ENCODE data around the gene TSPAN11.
A peak's percentile ranks its signal among the peaks of the same experiment; 100 is the strongest.
"Not testable (repeated sequence)": the region's sequence is repeated elsewhere in the genome, so short reads cannot be mapped to it uniquely, and the experiment has no call there.

The TSPAN11 gene

DNA sequence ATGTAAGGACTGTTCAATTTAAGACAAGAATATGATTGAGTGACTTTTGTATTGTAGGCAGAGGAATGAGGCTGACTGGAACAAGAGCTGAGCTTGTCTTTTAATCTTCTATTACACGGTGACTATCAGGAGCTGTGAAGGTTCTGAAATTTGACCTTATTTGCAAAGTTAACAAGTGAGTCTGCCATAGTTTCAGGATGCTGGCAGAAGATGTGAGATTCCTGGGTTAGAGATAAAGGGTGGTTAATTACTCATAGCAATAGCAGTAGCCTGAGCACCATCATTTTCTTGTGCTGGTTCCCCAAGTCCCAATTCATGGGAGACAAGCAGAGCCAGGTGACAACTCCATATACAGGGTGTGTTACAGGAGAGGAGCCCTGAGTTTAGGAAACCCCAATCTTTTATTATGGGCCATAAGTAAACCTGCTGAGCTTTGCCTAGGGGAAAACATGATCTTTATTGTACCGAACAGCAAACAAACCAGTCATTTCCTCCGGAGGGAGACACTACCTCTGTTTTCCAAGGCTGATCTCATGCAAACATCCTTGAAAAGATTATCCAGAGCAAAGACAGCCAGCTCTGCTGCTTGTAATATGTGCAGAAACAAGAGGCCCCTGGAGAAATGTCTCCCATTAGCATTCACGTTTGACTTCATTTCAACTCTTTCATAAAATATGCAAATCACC, 95.4 kb downstream of the TSPAN11 start:
- DNase-seq = no peak

DNA sequence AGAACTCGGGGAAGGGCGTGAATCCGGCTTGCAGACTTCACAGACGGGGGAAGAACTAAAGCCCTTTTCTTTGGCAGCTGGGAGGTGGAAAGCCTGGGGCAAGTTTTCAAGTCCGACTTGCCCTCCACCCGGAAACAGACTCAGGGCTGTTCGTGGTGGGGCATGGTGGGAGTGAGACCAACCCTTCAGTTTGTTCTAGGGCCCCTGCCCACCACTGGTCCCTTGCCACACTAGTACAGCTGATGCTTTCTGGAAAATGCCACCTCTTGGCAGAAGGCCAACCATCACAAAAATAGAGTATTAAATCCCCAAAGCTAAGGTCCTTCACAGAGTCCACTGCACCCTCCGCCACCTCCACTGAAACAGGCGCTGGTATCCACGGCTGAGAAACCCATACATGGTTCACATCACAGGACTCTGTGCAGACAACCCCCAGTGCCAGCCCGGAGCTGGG, 96.8 kb downstream of the TSPAN11 start:
- no peak for DNase-seq

DNA sequence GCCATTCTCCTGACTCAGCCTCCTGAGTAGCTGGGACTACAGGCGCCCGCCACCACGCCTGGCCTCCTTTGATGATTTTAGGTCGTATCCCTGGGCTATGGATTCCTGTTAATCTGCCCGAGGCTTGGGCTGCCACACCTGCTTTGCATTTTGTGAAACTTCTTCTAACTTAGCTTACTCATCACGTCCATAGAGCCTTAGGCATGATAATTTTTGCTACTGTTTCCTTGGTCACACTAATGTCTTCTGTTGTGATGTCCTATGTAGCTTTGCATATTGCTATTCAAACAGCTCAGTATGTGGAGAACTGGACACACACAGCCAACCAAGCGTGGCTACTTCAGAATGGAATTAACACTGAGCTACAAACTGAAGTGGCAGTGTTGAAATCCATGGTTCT, 99.7 kb downstream of the TSPAN11 start:
- DNase-seq = no peak

DNA sequence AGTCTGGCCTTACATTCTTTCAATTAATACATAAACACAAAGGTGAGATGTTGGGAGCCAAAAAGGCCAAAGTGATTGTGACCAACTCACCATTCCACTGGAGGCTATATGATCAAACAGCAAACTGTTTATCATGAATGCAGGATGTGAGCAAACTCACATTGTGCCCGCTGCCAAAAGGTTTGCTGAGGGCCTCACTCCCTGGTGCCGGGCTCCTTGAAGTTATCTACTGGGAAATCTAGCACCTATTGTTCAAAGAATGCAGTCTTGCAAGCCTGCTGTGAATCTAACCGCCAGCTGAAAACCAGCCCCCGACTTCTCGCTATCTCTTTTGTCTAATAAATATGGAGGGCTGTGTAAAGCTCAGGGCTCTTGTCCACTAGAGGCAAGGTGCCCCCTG, 100.5 kb downstream of the TSPAN11 start:
- not testable (repeated sequence) for DNase-seq

DNA sequence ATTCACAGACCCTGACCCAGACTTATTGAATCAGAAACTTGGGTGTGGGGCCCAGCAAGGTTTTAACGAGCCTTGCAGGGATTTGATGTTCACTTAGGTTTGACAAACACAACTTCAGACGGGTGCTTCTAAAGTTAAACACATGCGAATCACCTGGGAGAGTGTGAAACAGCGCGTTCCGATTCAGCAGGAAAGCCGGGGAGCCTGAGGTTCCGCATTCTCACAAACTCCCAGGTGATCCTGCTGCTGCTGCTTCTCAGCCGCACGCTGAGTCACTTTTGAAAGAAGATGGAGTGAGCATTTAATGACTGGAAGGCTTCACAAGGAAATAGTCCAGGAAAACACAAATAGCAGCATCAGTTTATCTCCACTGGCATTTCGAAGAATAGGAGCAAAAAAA, 102.9 kb downstream of the TSPAN11 start:
- no peak for DNase-seq

DNA sequence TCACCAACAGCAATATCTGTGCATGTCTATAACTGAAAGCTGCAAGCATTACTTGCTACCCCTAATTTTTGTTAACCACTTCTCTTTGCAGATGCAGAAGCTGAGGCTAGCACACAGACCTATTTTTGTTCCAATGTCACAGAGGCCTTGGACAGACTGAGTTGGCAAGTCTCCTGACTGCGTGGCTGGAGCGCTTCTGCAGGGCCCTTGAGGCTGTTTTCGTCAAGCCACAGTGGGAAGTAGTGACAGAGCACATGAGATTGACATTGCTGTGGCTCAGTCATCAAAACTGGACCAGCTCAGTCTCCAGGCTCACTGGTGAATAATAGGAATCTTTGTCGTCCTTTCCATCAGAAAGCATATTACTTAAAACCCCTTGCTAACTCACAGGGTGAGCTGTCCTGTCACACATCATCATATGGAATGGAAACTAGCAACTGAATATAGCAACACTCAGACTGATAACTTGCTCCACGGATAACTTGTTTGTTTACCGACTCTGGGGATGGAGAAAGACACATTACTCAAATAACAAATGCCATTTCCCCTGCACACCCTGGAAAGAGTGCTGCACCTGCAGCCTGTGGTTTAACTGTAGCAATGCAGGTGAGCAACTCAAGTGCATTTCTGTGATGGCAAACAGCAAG, 103.5 kb downstream of the TSPAN11 start:
- no peak for DNase-seq

DNA sequence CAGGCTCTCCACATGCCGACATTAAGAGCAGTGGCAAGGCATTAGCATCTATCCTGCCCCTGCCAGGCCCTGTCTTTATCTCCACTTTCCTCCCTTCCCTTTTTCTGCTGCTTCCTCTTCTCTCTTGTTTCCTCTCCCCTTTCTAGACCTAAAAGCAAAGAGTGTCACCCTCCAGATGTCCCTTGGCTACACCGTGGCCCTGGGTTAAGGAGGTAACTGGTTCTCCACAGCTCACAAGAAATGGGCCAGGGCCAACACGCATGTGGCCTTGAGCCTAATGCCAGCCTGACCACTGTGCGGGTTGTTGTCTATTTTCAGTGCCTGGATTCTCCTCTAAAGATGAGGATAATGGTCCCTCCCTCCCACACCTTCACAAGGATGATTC, 105.4 kb downstream of the TSPAN11 start:
- no peak for DNase-seq

DNA sequence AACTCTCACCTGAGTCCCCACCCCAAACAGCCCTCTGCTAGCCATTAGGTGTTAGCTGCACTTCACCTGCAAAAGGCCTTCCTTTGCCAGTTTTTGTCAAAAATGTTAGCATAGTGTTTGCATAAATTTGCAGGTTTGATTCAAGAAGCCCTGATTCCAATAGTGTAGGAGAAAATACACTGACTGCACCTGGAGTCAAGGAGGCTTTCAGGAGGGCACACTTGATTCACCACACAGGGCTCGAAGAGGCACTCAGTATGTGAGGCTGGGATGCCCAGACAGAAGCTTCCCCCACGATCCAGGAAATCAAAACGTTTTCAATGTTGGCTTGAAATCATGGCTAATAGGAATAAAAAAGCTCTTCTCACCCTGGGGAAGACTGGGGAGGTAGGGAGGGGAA, 106.6 kb downstream of the TSPAN11 start:
- DNase-seq = no peak

DNA sequence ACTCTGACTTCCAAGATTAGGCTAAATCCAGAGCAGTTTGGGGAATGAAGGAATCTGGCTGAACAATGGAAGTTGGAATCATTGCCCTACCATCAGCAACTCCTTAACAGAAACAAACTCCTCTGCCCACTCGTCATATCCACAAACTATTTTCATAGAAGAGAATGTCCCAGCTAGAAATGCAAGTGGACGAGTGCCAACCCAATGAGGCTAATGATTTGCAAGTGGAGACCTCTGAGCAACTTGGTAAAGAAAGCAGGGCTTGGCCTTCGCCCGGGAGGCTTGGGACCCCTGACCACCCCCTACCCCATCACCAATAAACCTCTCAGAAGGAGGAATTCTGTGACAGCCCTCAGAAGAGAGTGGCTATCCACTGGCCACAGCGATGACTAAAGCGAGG, 107.1 kb downstream of the TSPAN11 start:
- DNase-seq = no peak

DNA sequence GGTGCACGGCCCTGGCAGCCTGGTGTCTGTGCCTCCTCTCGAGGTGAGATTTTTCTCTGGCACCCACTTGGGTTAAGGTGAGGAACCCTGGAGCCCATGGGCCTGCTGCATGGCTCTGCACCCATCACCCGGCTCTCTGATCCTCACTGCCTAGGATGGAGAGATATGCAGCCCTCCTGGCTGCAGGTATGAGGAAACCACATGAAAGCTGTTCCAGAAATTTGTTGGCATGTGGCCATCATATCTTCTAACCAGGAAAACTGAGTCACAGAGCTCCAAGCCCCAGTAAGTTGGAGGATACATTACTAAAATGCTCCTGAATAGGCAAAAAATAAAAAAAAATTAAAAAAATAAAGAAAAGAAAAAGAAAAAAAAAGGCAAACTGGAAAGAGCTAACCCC, 107.8 kb downstream of the TSPAN11 start:
- DNase-seq = no peak

DNA sequence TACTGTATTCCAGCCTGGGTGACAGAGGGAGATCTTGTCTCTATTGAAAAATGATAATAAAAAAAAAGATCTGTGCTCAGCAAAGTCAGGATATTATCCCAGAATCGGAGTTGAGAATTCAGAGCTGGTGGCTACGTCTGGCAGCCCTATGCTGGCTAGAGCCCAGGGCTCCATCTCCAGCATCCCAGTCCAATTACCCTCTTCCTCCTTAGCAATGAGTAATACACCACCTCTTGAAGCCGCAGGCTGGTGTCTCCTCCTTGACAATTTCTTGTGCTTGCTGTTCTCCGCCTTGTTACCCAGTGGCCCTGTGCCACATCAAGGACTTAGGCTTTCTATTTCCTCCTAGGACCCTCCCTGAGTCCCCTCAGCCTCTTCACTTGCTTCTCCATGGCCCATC, 108.7 kb downstream of the TSPAN11 start:
- no peak for DNase-seq

DNA sequence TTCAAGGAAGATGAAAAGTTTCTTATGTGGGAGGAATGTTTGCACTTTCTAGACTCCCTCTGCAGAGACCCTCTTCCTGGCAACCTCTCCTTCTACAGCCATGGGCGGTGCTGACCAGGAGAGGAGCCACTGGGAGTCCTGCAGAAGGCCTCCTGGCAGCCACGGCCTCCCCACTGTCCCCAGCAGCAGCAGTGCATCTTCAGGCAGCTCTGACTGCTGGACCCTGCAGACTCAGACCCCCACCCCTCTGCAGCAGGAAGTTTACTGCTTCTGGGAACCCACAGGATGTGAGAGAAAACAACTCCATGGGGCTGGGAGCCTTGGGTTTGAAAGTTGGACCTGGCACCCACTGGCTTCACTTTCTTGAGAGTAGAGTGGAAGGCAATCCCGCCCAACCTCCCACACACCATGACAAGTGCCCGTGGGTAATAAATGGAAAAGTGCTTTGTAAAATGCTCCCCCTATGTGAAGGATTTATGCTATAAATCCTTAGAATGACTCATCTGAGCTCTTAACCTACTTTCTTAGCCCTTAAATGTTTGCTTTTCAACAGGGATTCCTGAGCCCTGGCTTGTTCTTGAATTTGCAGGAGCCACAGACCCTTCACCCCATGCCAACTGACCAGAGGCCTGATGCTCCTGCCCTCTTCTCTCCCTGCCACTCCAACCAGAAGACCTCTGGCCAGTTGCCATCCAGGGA, 109.6 kb downstream of the TSPAN11 start:
- DNase-seq = peak; percentile 9

DNA sequence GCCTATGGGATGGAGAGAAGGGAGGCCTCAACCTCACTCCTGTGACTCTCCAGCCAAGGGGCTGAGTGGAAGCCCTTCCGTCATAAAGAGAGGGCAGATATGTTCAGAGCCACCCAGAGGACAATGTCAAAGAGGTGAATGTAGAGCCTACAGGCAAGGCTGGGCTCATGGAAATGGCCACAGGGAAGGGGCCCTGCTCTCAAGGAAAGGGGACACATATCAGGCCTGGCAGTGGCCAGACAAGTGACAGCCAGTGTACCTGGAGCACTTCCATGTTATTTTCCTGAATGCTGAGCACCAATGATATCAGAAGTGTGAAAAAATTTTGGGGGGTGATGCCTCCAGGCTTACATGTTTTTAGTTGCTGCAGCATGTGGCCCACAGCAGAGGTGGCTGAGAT, 110.5 kb downstream of the TSPAN11 start:
- DNase-seq = no peak

DNA sequence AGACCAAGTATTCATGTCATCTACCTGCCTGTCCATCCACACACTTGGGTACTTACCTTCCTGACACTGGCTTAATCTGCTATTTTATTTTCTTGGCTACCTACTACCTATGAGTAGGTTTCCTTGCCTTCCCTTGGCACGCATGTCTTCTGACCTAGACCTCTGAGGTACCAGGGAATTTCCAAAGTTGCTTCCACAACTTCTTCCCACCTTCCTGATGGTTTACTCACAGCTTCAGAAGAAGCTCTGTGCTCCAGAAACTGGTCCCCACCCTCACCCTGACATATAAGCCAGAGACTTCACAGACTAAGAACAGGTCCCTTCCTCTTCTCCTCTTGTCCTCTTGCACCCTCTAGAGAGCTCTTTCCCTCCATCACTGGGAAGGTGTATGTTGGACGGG, 111.4 kb downstream of the TSPAN11 start:
- DNase-seq = no peak

DNA sequence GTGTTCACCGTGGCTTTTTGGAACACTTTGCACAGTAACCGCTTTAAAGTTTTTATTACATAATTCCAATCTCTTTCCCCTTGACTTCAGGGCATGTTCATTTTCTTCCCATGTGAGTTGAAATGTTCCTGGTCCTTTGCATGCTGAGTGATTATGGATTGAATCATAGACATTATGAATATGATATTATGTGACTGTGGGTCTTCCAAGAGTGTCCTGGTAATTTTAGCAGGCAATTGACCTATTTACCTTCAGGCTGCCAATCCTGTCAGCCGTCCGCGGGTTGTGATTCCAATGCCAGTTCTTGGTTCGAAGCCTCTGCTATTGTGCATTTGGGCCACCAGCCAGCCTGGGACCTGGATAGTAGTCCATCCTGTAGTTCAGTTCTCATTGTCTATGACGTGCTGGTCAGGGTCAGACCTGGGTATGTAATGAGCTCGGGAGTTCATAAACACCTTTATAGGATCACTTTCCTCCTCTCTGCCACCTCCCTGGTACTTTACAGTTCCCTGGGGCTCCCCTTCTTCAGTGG, 114.6 kb downstream of the TSPAN11 start:
- no peak for DNase-seq
